ENCODE results near the gene RTRAF. TPM values are rescaled to one million over a fixed set of nuclear protein-coding genes. Genes with fewer than 3 reads are reported as not detected.

RTRAF gene
- total and polyA plus RNA-seq, 2 donors (not counting 1 experiment from before 2014, with no cell fraction given): 34.7 to 91.1 TPM

DNA sequence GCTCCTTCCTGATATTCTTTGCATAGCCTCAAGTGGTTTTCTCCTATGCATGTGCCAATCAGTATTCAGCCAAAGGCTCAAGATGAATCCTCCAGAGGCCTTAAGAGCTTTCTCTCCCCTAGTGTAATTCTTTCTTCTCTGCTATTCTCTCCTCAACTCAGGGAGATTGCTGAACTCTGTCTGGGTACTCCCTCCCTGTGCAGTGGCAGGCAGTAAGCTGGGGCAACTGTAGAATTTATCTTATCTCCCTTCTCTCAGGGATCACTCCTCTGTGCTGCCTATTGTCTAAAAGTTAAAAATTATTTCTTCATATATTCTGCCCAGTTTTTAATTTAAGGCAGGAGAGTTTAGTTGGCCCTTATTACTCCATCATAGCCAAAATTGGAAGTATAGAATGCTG is 28.5 kb upstream of the RTRAF start:
- Histone ChIP-seq H3K27ac (ENCODE audit: low read length in 2 of 2) (no peak overlapping the region), H3K36me3 (replicated peaks in 1 of 2; ENCODE audit: control extremely low read depth in 1 of 2, control insufficient read depth in 1 of 2, extremely low read depth in 1 of 2, insufficient read depth in 2 of 2, low read length in 1 of 2) (peaks cover 6 to 37% of the 10 kb centered on the region in 2 experiments), H3K9me3 (ENCODE audit: control extremely low read depth in 1 of 3, control insufficient read depth in 2 of 3, insufficient read depth in 1 of 3, low read length in 2 of 3) (peaks cover 0 to 14% (median 3%) of the 10 kb centered on the region in 3 donors), H3K9ac (ENCODE audit: low read length) (no peak overlapping the region), H3K27me3 (replicated peaks in 1 of 4; ENCODE audit: control extremely low read depth in 1 of 4, control insufficient read depth in 3 of 4, insufficient read depth in 4 of 4, low read length in 3 of 4) (no peaks in the 10 kb centered on the region), H2AFZ (ENCODE audit: insufficient read depth, low read depth, low read length, poor library complexity, severe bottlenecking) (no peak overlapping the region), H3K79me2 (ENCODE audit: control insufficient read depth, insufficient read depth, low read length) (peaks cover 4% of the 10 kb centered on the region), H3K4me3 (ENCODE audit: control extremely low read depth in 1 of 5, extremely low read depth in 1 of 5, insufficient read depth in 1 of 5, low read depth in 2 of 5, low read length in 4 of 5) (no peak overlapping the region), H3K4me2 (replicated peaks; ENCODE audit: low read depth, low read length, poor library complexity, severe bottlenecking) (no peak overlapping the region), H4K20me1 (ENCODE audit: control insufficient read depth, insufficient read depth, low read length, poor library complexity, severe bottlenecking) (no peaks in the 10 kb centered on the region), H3K4me1 (ENCODE audit: control insufficient read depth in 2 of 2, insufficient read depth in 2 of 2, low read length in 2 of 2) (no peaks in the 10 kb centered on the region)
- ChIA-PET CTCF (no interaction called here), POLR2A (no interaction called here)
- Mint-ChIP-seq H3K27ac (no peak overlapping the region), H3K4me3 (no peak overlapping the region), H3K9me3 (ENCODE audit: insufficient read depth) (peaks cover 18% of the 10 kb centered on the region), H3K27me3 (no peaks in the 10 kb centered on the region), H3K4me1 (peaks cover 14% of the 10 kb centered on the region)
- intact Hi-C loops (cut with micrococcal nuclease): no loop called here
- DNase-seq: no peak
- ATAC-seq (ENCODE audit: low read depth): no peak
- TF ChIP-seq EZH2 (IDR thresholded peaks at IDR 0.05; ENCODE audit: borderline replicate concordance, insufficient read depth, low read depth, low read length, poor library complexity, severe bottlenecking) (no peak), CTCF (IDR thresholded peaks at IDR 0.05) (no peak)

DNA sequence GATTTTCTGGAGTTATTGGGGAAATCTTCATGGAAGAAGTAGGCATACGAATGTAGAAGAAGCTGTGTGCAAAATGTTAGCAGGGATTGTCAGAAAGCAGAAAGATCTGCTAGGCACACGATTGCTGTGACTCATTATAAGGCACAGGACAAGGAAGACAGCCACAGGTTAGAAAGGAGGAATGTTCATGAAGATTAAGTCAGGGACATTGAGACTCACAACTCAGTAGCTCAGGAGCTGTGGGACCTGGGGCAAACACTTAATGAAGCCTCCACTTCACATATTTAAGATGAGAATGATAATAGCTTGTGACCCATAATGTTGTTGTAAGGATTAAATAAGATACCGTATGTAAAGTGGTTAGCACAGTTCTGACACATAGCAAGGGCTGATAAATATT is 26.6 kb upstream of the RTRAF start:
- H3K36me3 ChIP-seq (replicated peaks in 1 of 2; ENCODE audit: control extremely low read depth in 1 of 2, control insufficient read depth in 1 of 2, extremely low read depth in 1 of 2, insufficient read depth in 2 of 2, low read length in 1 of 2): peaks cover 7 to 31% of the 10 kb centered on the region in 2 experiments
- H3K79me2 ChIP-seq (ENCODE audit: control insufficient read depth, insufficient read depth, low read length): peaks cover 4% of the 10 kb centered on the region
- intact Hi-C loops (cut with micrococcal nuclease): no loop called here
- no peaks in the 10 kb centered on the region for H4K20me1 ChIP-seq (ENCODE audit: control insufficient read depth, insufficient read depth, low read length, poor library complexity, severe bottlenecking)
- CTCF ChIA-PET: interaction anchor here (0.8 to 1.8 kb wide), 2 partner anchors 17 to 135 kb away, joined by 3 to 10 read pairs; no protein-coding TSS in a partner anchor
- H3K27ac ChIP-seq (ENCODE audit: low read length in 2 of 2): no peak overlapping the region
- peaks cover 0 to 14% (median 3%) of the 10 kb centered on the region in 3 donors for H3K9me3 ChIP-seq (ENCODE audit: control extremely low read depth in 1 of 3, control insufficient read depth in 2 of 3, insufficient read depth in 1 of 3, low read length in 2 of 3)
- Mint-ChIP-seq H3K4me3 (no peak overlapping the region), H3K9me3 (ENCODE audit: insufficient read depth) (peaks cover 18% of the 10 kb centered on the region), H3K4me1 (peaks cover 14% of the 10 kb centered on the region), H3K27ac (no peak overlapping the region), H3K27me3 (no peaks in the 10 kb centered on the region)
- 60% methylated on average over 1 of the region's 3 CpGs for WGBS (ENCODE audit: insufficient coverage)
- POLR2A ChIA-PET: no interaction called here
- ATAC-seq (ENCODE audit: low read depth) (no peak), DNase-seq (no peak)
- H2AFZ ChIP-seq (ENCODE audit: insufficient read depth, low read depth, low read length, poor library complexity, severe bottlenecking): no peak overlapping the region
- no peak overlapping the region for H3K4me3 ChIP-seq (ENCODE audit: control extremely low read depth in 1 of 5, extremely low read depth in 1 of 5, insufficient read depth in 1 of 5, low read depth in 2 of 5, low read length in 4 of 5)
- no peak overlapping the region for H3K9ac ChIP-seq (ENCODE audit: low read length)
- no peaks in the 10 kb centered on the region for H3K4me1 ChIP-seq (ENCODE audit: control insufficient read depth in 2 of 2, insufficient read depth in 2 of 2, low read length in 2 of 2)
- TF ChIP-seq CTCF (IDR thresholded peaks at IDR 0.05) (no peak), EZH2 (IDR thresholded peaks at IDR 0.05; ENCODE audit: borderline replicate concordance, insufficient read depth, low read depth, low read length, poor library complexity, severe bottlenecking) (no peak)
- no peak overlapping the region for H3K4me2 ChIP-seq (replicated peaks; ENCODE audit: low read depth, low read length, poor library complexity, severe bottlenecking)
- H3K27me3 ChIP-seq (replicated peaks in 1 of 4; ENCODE audit: control extremely low read depth in 1 of 4, control insufficient read depth in 3 of 4, insufficient read depth in 4 of 4, low read length in 3 of 4): no peaks in the 10 kb centered on the region
